ENCODE results near the gene TRAPPC2L. TPM values are rescaled to one million over a fixed set of nuclear protein-coding genes. Genes with fewer than 3 reads are reported as not detected.

Gene TRAPPC2L
- total RNA-seq, 1 donor from 2014 or later: 41.2 TPM

Other genes starting within 250 kb of the TRAPPC2L start
- gene IL17C, start 218.6 kb upstream of the TRAPPC2L start, total RNA-seq: not detected
- gene CYBA, start 206.1 kb upstream of the TRAPPC2L start, total RNA-seq: 87.4 TPM
- gene MVD, start 194.0 kb upstream of the TRAPPC2L start, total RNA-seq: 64.4 TPM
- gene SNAI3, start 170.6 kb upstream of the TRAPPC2L start, total RNA-seq: 0.53 TPM
- gene RNF166, start 150.7 kb upstream of the TRAPPC2L start, total RNA-seq: 28.6 TPM
- 20.6 TPM for gene CTU2, start 150.6 kb upstream of the TRAPPC2L start, total RNA-seq
- gene PIEZO1, start 71.9 kb upstream of the TRAPPC2L start, total RNA-seq: 111 TPM
- gene CDT1, start 53.3 kb upstream of the TRAPPC2L start, total RNA-seq: 0.76 TPM
- gene APRT, start 45.2 kb upstream of the TRAPPC2L start, total RNA-seq: 46.0 TPM
- 41.1 TPM for gene GALNS, start 180 bp upstream of the TRAPPC2L start, total RNA-seq
- gene PABPN1L, start 9.5 kb downstream of the TRAPPC2L start, total RNA-seq: not detected
- gene CBFA2T3, start 120.1 kb downstream of the TRAPPC2L start, total RNA-seq: 8.2 TPM
- 41.1 TPM for gene ACSF3, start 236.7 kb downstream of the TRAPPC2L start, total RNA-seq